CD14-positive monocyte (primary cell): Measurements from ENCODE around the gene ZNF827. TPM values are rescaled to one million over a fixed set of nuclear protein-coding genes. Genes with fewer than 3 reads are reported as not detected.

Source experiments
- DNase-seq, 3 donors: peaks; one replicate each; pipeline ENCODE4 v3.0.0-alpha.2; 2011 to 2022
- H2AFZ ChIP-seq: 2 replicates; pipeline ENCODE4 v1.6.0; 2012; ENCODE audit warnings: mild to moderate bottlenecking, low read depth, low read length, inconsistent platforms; ENCODE audit not compliant: insufficient read depth, poor library complexity, severe bottlenecking
- H3K27ac ChIP-seq, 2 donors: 1 replicate in 1 of 2; 2 replicates in 1 of 2; pipeline ENCODE4 v1.5.1; 2012 to 2013; ENCODE audit warnings: low read length in 2 of 2, control low read depth in 1 of 2, inconsistent platforms in 1 of 2, low read depth in 1 of 2, mild to moderate bottlenecking in 1 of 2
- H3K27me3 ChIP-seq, 2 donors: one replicate each; pipeline versions ENCODE4 v1.6.0 to v1.6.1; 2011 to 2013; ENCODE audit warnings: low read length in 2 of 2; ENCODE audit not compliant: control insufficient read depth in 2 of 2, insufficient read depth in 2 of 2
- H3K36me3 ChIP-seq, 2 donors: replicated peaks in 1 of 2; 1 replicate in 1 of 2; 2 replicates in 1 of 2; pipeline versions ENCODE4 v1.5.1 to v1.6.1; 2012 to 2013; ENCODE audit warnings: low read length in 2 of 2, control low read depth in 1 of 2, inconsistent platforms in 1 of 2, mild to moderate bottlenecking in 1 of 2; ENCODE audit not compliant: insufficient read depth in 2 of 2, control insufficient read depth in 1 of 2
- H3K4me1 ChIP-seq, 2 donors: 1 replicate in 1 of 2; 2 replicates in 1 of 2; pipeline versions ENCODE4 v1.5.1 to v1.6.1; 2012 to 2013; ENCODE audit warnings: low read length in 2 of 2, control low read depth in 1 of 2, inconsistent platforms in 1 of 2, mild to moderate bottlenecking in 1 of 2, moderate library complexity in 1 of 2; ENCODE audit not compliant: insufficient read depth in 2 of 2, control insufficient read depth in 1 of 2
- H3K4me2 ChIP-seq: replicated peaks from 2 replicates; pipeline ENCODE3; 2012; ENCODE audit warnings: low read length, moderate library complexity, mild to moderate bottlenecking; ENCODE audit not compliant: poor library complexity, severe bottlenecking; ENCODE audit errors: extremely low read depth
- H3K4me3 ChIP-seq, 3 experiments: fragments of 200-600 bp in 1 of 3; sonication (generic) in 1 of 3; replicated peaks in 1 of 3; 1 replicate in 2 of 3; 2 replicates in 1 of 3; pipeline ENCODE4 v1.5.1; 2011 to 2013; ENCODE audit warnings: low read length in 3 of 3, mild to moderate bottlenecking in 3 of 3, control low read depth in 2 of 3, low read depth in 2 of 3, inconsistent platforms in 1 of 3, moderate library complexity in 1 of 3
- H3K79me2 ChIP-seq: 2 replicates; pipeline ENCODE4 v1.6.0; 2012; ENCODE audit warnings: mild to moderate bottlenecking, control low read depth, inconsistent platforms, low read length, moderate library complexity; ENCODE audit not compliant: insufficient read depth
- H3K9ac ChIP-seq: 2 replicates; pipeline ENCODE4 v1.6.0; 2017; ENCODE audit warnings: low read length, mild to moderate bottlenecking; ENCODE audit not compliant: insufficient read depth, poor library complexity, severe bottlenecking
- H3K9me3 ChIP-seq, 2 donors: replicated peaks in 1 of 2; 1 replicate in 1 of 2; 2 replicates in 1 of 2; pipeline versions ENCODE4 v1.5.1 to v1.6.1; 2012 to 2013; ENCODE audit warnings: low read length in 2 of 2, control low read depth in 1 of 2; ENCODE audit not compliant: control insufficient read depth in 1 of 2, insufficient read depth in 1 of 2
- H4K20me1 ChIP-seq: 2 replicates; pipeline ENCODE4 v1.6.0; 2012; ENCODE audit warnings: mild to moderate bottlenecking, low read length, control low read depth, moderate library complexity; ENCODE audit not compliant: insufficient read depth
- H3K27ac Mint-ChIP-seq, 7 donors: one replicate each; pipeline ENCODE4 v1.8.0; 2020; ENCODE audit warnings: mild to moderate bottlenecking in 7 of 7, mixed read lengths in 7 of 7, moderate library complexity in 6 of 7, inconsistent platforms in 2 of 7
- H3K27me3 Mint-ChIP-seq, 3 donors: one replicate each; pipeline ENCODE4 v1.8.0; 2021 to 2022; ENCODE audit warnings: low read depth in 3 of 3, mild to moderate bottlenecking in 3 of 3, mixed read lengths in 3 of 3, moderate library complexity in 3 of 3, inconsistent platforms in 1 of 3
- H3K36me3 Mint-ChIP-seq, 2 donors: one replicate each; pipeline ENCODE4 v1.8.0; 2020; ENCODE audit warnings: mixed read lengths in 2 of 2, inconsistent platforms in 1 of 2, mild to moderate bottlenecking in 1 of 2
- H3K4me1 Mint-ChIP-seq: one replicate; pipeline ENCODE4 v1.8.0; 2020; ENCODE audit warnings: mild to moderate bottlenecking, mixed read lengths
- H3K4me3 Mint-ChIP-seq, 2 donors: one replicate each; pipeline ENCODE4 v1.8.0; 2020; ENCODE audit warnings: mild to moderate bottlenecking in 2 of 2, mixed read lengths in 2 of 2, moderate library complexity in 1 of 2
- H3K9me3 Mint-ChIP-seq, 7 donors: one replicate each; pipeline ENCODE4 v1.8.0; 2020 to 2022; ENCODE audit warnings: mixed read lengths in 7 of 7, mild to moderate bottlenecking in 6 of 7, moderate library complexity in 6 of 7, inconsistent platforms in 2 of 7
- WGBS: methylation state at CpG from one replicate; pipeline ENCODE4 v1.1.5; 2013; ENCODE audit warnings: missing lambda C conversion rate; ENCODE audit not compliant: insufficient coverage; 5-methylcytosine and 5-hydroxymethylcytosine counted together
- intact Hi-C, 2 donors: fragments of 100-400 bp; cut with micrococcal nuclease; formaldehyde crosslinking; loops; one replicate each; pipeline versions ENCODE4 v1.15.0 to v1.15.1; 2023
- polyA plus RNA-seq, 3 donors: library from polyadenylated mRNA; depleted of rRNA in 1 of 3; unstranded in 2 of 3; stranded (reverse) in 1 of 3; fragments of 300-500 nt in 2 of 3; fragments of >200 nt in 1 of 3; fragmentation: Illumina TruSeq in 2 of 3; gene quantifications; 1 replicate in 2 of 3; 2 replicates in 1 of 3; pipeline ENCODE4 v1.2.3, GENCODE V29; 2012 to 2021
- TF ChIP-seq, protein P1 (sequence below): fragments of 200-600 bp; IDR thresholded peaks from one replicate; pipeline ENCODE4 v1.8.0; 2022; ENCODE audit warnings: antibody characterized with exemption, mild to moderate bottlenecking

The ZNF827 gene
- polyA plus RNA-seq, 3 donors: 0.04 TPM; not detected in 2

DNA sequence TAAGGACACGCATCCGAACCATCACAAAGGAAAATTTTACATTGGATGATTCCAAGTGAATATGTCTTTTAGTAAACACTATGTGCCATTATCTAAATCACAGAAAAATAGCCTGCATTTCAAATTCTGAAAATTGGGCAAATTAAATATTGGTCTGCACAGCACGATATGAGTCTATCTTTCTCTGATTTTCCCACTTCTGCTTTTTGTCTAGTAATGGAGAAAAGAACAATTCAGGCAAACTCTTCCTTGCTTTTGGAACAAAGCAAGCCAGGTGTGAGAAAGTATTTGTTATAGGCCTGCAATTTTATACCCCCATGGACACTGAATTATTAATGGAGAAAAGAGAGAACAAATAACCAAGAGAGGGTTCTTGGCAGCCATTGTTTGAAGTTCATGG is 97.8 kb downstream of the ZNF827 start:
- Mint-ChIP-seq H3K9me3 (no peaks in the 10 kb centered on the region), H3K27ac (no peak overlapping the region), H3K36me3 (no peaks in the 10 kb centered on the region), H3K27me3 (peaks cover 0 to 1% (median 1%) of the 10 kb centered on the region in 3 donors), H3K4me1 (peaks cover 36% of the 10 kb centered on the region), H3K4me3 (no peak overlapping the region)
- H3K79me2 ChIP-seq: no peaks in the 10 kb centered on the region
- peaks cover 16 to 19% of the 10 kb centered on the region in 2 donors for H3K4me1 ChIP-seq
- DNase-seq: no peak
- TF ChIP-seq, protein P1, sequence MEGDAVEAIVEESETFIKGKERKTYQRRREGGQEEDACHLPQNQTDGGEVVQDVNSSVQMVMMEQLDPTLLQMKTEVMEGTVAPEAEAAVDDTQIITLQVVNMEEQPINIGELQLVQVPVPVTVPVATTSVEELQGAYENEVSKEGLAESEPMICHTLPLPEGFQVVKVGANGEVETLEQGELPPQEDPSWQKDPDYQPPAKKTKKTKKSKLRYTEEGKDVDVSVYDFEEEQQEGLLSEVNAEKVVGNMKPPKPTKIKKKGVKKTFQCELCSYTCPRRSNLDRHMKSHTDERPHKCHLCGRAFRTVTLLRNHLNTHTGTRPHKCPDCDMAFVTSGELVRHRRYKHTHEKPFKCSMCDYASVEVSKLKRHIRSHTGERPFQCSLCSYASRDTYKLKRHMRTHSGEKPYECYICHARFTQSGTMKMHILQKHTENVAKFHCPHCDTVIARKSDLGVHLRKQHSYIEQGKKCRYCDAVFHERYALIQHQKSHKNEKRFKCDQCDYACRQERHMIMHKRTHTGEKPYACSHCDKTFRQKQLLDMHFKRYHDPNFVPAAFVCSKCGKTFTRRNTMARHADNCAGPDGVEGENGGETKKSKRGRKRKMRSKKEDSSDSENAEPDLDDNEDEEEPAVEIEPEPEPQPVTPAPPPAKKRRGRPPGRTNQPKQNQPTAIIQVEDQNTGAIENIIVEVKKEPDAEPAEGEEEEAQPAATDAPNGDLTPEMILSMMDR: no peak
- no CpG with 5 or more reads among the region's 3 CpGs for WGBS
- H3K4me3 ChIP-seq: no peak overlapping the region
- H3K36me3 ChIP-seq: no peaks in the 10 kb centered on the region
- no peak overlapping the region for H3K9ac ChIP-seq
- no peaks in the 10 kb centered on the region for H3K9me3 ChIP-seq
- H3K27ac ChIP-seq: no peak overlapping the region
- H3K27me3 ChIP-seq: no peaks in the 10 kb centered on the region
- intact Hi-C loops: no loop called here
- H4K20me1 ChIP-seq: no peaks in the 10 kb centered on the region
- no peak overlapping the region for H2AFZ ChIP-seq
- no peak overlapping the region for H3K4me2 ChIP-seq

DNA sequence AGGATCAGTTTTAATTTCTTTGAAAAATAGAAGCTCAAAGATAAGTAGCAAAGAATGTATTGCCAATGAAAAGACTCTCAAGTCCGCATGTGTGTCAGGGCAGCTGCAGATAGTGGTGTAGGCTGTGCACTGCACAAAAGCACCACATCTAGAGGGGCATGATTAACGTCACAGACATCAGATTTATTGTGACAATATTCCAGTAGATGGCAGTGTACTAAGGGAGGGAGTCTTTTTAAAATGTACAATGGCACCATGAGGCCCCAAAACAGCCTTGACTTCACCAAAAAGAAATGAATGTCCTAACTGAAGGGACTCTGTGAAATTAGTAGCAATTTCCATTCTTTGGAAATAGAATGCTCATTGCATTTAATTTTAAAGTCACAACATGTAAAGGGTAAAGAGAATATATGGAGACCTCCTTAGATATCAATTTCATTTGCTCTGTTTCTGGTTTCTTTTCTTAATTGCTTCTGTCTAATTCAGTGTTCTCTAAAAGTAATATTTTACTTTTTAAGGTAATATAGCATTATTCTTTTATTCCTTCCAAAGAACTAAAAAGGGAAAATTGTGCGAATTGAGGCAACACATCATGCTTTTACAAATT is 98.4 kb downstream of the ZNF827 start:
- WGBS: 100% methylated on average over 1 of the region's 3 CpGs
- H3K27me3 Mint-ChIP-seq: peaks cover 0 to 1% (median 0%) of the 10 kb centered on the region in 3 donors

More for the DNA sequence above, 98.4 kb downstream of the ZNF827 start:
- H3K79me2 ChIP-seq: no peaks in the 10 kb centered on the region
- no peaks in the 10 kb centered on the region for H4K20me1 ChIP-seq
- H3K4me3 ChIP-seq: no peak overlapping the region
- H3K9me3 Mint-ChIP-seq: no peaks in the 10 kb centered on the region
- no peak overlapping the region for H3K27ac ChIP-seq
- no peak overlapping the region for H3K9ac ChIP-seq
- DNase-seq: peak in 1 of 3 donors; percentile 6
- H2AFZ ChIP-seq: no peak overlapping the region
- H3K4me1 Mint-ChIP-seq: peaks cover 39% of the 10 kb centered on the region
- H3K4me1 ChIP-seq: peaks cover 16 to 19% of the 10 kb centered on the region in 2 donors
- no peak overlapping the region for H3K4me3 Mint-ChIP-seq
- no peak overlapping the region for H3K27ac Mint-ChIP-seq
- intact Hi-C loops: no loop called here
- TF ChIP-seq, protein P1: peak; percentile 22
- H3K36me3 ChIP-seq: no peaks in the 10 kb centered on the region
- no peaks in the 10 kb centered on the region for H3K27me3 ChIP-seq
- H3K36me3 Mint-ChIP-seq: no peaks in the 10 kb centered on the region
- H3K9me3 ChIP-seq: no peaks in the 10 kb centered on the region
- H3K4me2 ChIP-seq: no peak overlapping the region
